Measurements from ENCODE around the gene MREG. TPM values are rescaled to one million over a fixed set of nuclear protein-coding genes. Genes with fewer than 3 reads are reported as not detected.
"Not testable (repeated sequence)": the region's sequence is repeated elsewhere in the genome, so short reads cannot be mapped to it uniquely, and the experiment has no call there.

Gene MREG
- total RNA-seq, 1 donor from 2014 or later, result 11.8 TPM

- intact Hi-C loops (cut with DNase I), result no loop called here
- Histone ChIP-seq H3K27ac (no peak overlapping the region), H3K4me1 (peaks cover 34% of the 10 kb centered on the region), H3K4me3 (no peak overlapping the region), H3K9me3 (no peaks in the 10 kb centered on the region), H3K27me3 (no peaks in the 10 kb centered on the region), H3K36me3 (no peaks in the 10 kb centered on the region)
- no peak for DNase-seq (ENCODE audit: extremely low spot score in 2 of 2)
- TF ChIP-seq, protein P1, sequence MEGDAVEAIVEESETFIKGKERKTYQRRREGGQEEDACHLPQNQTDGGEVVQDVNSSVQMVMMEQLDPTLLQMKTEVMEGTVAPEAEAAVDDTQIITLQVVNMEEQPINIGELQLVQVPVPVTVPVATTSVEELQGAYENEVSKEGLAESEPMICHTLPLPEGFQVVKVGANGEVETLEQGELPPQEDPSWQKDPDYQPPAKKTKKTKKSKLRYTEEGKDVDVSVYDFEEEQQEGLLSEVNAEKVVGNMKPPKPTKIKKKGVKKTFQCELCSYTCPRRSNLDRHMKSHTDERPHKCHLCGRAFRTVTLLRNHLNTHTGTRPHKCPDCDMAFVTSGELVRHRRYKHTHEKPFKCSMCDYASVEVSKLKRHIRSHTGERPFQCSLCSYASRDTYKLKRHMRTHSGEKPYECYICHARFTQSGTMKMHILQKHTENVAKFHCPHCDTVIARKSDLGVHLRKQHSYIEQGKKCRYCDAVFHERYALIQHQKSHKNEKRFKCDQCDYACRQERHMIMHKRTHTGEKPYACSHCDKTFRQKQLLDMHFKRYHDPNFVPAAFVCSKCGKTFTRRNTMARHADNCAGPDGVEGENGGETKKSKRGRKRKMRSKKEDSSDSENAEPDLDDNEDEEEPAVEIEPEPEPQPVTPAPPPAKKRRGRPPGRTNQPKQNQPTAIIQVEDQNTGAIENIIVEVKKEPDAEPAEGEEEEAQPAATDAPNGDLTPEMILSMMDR (IDR thresholded peaks at IDR 0.05), result no peak
- no peak for TF ChIP-seq POLR2AphosphoS5 (IDR thresholded peaks at IDR 0.05; ENCODE audit: insufficient read depth in 1 of 2, low read depth in 1 of 2)
- TF ChIP-seq POLR2A (IDR thresholded peaks at IDR 0.05), result no peak
Measured at GRCh38 chr2:216002101-216002678, 11.2 kb downstream of the MREG start.

GRCh38 chr2:216001216-216002100 is 11.9 kb downstream of the MREG start:
- H3K4me1 ChIP-seq, result peaks cover 29% of the 10 kb centered on the region
- H3K9me3 ChIP-seq, result no peaks in the 10 kb centered on the region
- H3K27me3 ChIP-seq, result no peaks in the 10 kb centered on the region
- no peak for DNase-seq (ENCODE audit: extremely low spot score in 2 of 2)
- no peaks in the 10 kb centered on the region for H3K36me3 ChIP-seq
- no peak overlapping the region for H3K27ac ChIP-seq
- intact Hi-C loops (cut with DNase I), result no loop called here
- TF ChIP-seq POLR2A (IDR thresholded peaks at IDR 0.05) (no peak), POLR2AphosphoS5 (IDR thresholded peaks at IDR 0.05; ENCODE audit: insufficient read depth in 1 of 2, low read depth in 1 of 2) (no peak)
- TF ChIP-seq, protein P1 (IDR thresholded peaks at IDR 0.05), result no peak
- H3K4me3 ChIP-seq, result no peak overlapping the region

DNA sequence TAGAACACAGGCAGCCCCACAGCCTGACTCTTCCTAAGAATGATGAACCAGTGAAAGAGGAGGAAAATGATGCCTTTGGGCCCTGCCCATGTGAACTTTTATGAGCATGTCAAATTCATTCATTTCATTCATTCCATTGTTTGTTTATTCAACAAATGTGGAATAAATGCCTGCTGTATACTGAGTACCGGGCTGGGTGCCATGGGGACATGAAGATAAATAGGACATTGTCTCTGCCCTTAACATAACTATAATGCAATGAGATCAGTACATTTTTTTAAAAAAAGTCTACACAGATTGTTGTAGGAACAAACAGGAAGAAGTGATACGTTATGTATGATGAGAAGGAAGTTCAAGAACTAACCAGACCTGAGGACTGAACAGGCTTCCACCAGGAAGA is 14.7 kb downstream of the MREG start:
- Histone ChIP-seq H3K27ac (no peak overlapping the region), H3K36me3 (no peaks in the 10 kb centered on the region), H3K4me3 (no peak overlapping the region), H3K4me1 (peaks cover 16% of the 10 kb centered on the region), H3K27me3 (no peaks in the 10 kb centered on the region), H3K9me3 (no peaks in the 10 kb centered on the region)
- TF ChIP-seq POLR2A (IDR thresholded peaks at IDR 0.05), result no peak
- TF ChIP-seq, protein P1 (IDR thresholded peaks at IDR 0.05), result no peak
- TF ChIP-seq POLR2AphosphoS5 (IDR thresholded peaks at IDR 0.05; ENCODE audit: insufficient read depth in 1 of 2, low read depth in 1 of 2), result no peak
- intact Hi-C loops (cut with DNase I), result no loop called here
- no peak for DNase-seq (ENCODE audit: extremely low spot score in 2 of 2)

GRCh38 chr2:215997219-215997618 is 16.1 kb downstream of the MREG start:
- no peak for DNase-seq (ENCODE audit: extremely low spot score in 2 of 2)
- no peaks in the 10 kb centered on the region for H3K27me3 ChIP-seq
- H3K36me3 ChIP-seq, result no peaks in the 10 kb centered on the region
- intact Hi-C loops (cut with DNase I), result no loop called here
- H3K4me3 ChIP-seq, result no peak overlapping the region
- peaks cover 6% of the 10 kb centered on the region for H3K4me1 ChIP-seq
- no peaks in the 10 kb centered on the region for H3K9me3 ChIP-seq
- TF ChIP-seq POLR2A (IDR thresholded peaks at IDR 0.05) (no peak), POLR2AphosphoS5 (IDR thresholded peaks at IDR 0.05; ENCODE audit: insufficient read depth in 1 of 2, low read depth in 1 of 2) (no peak)
- TF ChIP-seq, protein P1 (IDR thresholded peaks at IDR 0.05), result no peak
- H3K27ac ChIP-seq, result no peak overlapping the region

GRCh38 chr2:215994911-215995310 is 18.4 kb downstream of the MREG start:
- H3K4me3 ChIP-seq, result no peak overlapping the region
- no peaks in the 10 kb centered on the region for H3K36me3 ChIP-seq
- intact Hi-C loops (cut with DNase I), result no loop called here
- no peaks in the 10 kb centered on the region for H3K27me3 ChIP-seq
- no peaks in the 10 kb centered on the region for H3K4me1 ChIP-seq
- no peak for DNase-seq (ENCODE audit: extremely low spot score in 2 of 2)
- H3K9me3 ChIP-seq, result no peaks in the 10 kb centered on the region
- H3K27ac ChIP-seq, result no peak overlapping the region
- TF ChIP-seq, protein P1 (IDR thresholded peaks at IDR 0.05), result no peak
- TF ChIP-seq POLR2A (IDR thresholded peaks at IDR 0.05) (no peak), POLR2AphosphoS5 (IDR thresholded peaks at IDR 0.05; ENCODE audit: insufficient read depth in 1 of 2, low read depth in 1 of 2) (no peak)

- intact Hi-C loops (cut with DNase I); H3K4me3 ChIP-seq; H3K27ac ChIP-seq; H3K27me3 ChIP-seq; DNase-seq (ENCODE audit: extremely low spot score in 2 of 2); H3K4me1 ChIP-seq; H3K9me3 ChIP-seq; H3K36me3 ChIP-seq: not testable (repeated sequence)
Measured at GRCh38 chr2:215988556-215989207, 24.7 kb downstream of the MREG start.
